ENCODE results near the gene FAM174B.

DNA sequence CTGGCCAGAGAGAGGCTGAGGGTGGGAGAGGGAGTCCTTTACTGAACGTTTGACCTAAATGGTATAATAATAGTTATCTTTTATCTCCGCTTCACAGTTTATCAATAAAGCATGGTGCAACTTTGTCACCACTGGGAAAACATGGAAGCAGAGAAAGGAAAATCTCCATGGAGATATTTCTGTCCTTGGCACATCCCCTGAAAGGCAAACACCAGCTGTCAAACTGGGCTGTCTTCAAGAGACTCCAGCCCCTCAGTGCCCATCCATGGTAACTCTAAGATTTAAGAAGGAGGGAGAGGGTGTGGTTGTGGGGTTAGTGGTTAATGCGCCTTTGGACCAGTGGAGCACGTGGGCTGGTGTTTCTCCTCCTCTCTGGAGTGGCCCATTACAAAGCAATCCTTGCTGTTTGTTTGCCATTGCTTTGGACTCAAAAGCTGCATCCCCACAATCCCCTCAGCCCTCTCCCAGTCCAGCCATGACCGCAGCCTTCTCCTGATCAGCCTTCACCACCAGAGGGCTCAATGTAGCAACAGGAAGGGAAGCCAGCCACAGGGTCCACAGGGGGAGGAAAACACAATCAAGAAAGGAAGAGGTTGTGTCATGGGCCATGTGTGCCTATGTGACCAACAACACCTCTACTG, 38.2 kb upstream of the FAM174B start:
- TF ChIP-seq, protein P1, sequence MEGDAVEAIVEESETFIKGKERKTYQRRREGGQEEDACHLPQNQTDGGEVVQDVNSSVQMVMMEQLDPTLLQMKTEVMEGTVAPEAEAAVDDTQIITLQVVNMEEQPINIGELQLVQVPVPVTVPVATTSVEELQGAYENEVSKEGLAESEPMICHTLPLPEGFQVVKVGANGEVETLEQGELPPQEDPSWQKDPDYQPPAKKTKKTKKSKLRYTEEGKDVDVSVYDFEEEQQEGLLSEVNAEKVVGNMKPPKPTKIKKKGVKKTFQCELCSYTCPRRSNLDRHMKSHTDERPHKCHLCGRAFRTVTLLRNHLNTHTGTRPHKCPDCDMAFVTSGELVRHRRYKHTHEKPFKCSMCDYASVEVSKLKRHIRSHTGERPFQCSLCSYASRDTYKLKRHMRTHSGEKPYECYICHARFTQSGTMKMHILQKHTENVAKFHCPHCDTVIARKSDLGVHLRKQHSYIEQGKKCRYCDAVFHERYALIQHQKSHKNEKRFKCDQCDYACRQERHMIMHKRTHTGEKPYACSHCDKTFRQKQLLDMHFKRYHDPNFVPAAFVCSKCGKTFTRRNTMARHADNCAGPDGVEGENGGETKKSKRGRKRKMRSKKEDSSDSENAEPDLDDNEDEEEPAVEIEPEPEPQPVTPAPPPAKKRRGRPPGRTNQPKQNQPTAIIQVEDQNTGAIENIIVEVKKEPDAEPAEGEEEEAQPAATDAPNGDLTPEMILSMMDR (IDR thresholded peaks at IDR 0.05; ENCODE audit: insufficient read depth, low read length), result peak; percentile 17
- TF ChIP-seq GABPA (IDR thresholded peaks at IDR 0.05; ENCODE audit: low read depth), result no peak

Measured in HL-60 (cell line).